ENCODE measurements around the gene EFCAB8.

Gene EFCAB8

GRCh38 chr20:32830437-32830836 lies 28.3 kb upstream of the EFCAB8 start:
- Histone ChIP-seq H3K4me3 (ENCODE audit: low read length) (no peak overlapping the region), H3K27me3 (ENCODE audit: control insufficient read depth, insufficient read depth, low read length) (no peaks in the 10 kb centered on the region), H3K9me3 (ENCODE audit: control insufficient read depth, low read length) (no peaks in the 10 kb centered on the region), H3K4me1 (ENCODE audit: control insufficient read depth, insufficient read depth, low read length) (peaks cover 11% of the 10 kb centered on the region), H3K36me3 (ENCODE audit: control insufficient read depth, insufficient read depth, low read length) (no peaks in the 10 kb centered on the region), H3K9ac (ENCODE audit: low read length) (no peak overlapping the region)

- no peaks in the 10 kb centered on the region for H3K27me3 ChIP-seq (ENCODE audit: control insufficient read depth, insufficient read depth, low read length)
- peaks cover 4% of the 10 kb centered on the region for H3K36me3 ChIP-seq (ENCODE audit: control insufficient read depth, insufficient read depth, low read length)
- no peak overlapping the region for H3K4me3 ChIP-seq (ENCODE audit: low read length)
- H3K9me3 ChIP-seq (ENCODE audit: control insufficient read depth, low read length), result no peaks in the 10 kb centered on the region
- peaks cover 11% of the 10 kb centered on the region for H3K4me1 ChIP-seq (ENCODE audit: control insufficient read depth, insufficient read depth, low read length)
- no peak overlapping the region for H3K9ac ChIP-seq (ENCODE audit: low read length)
Measured at GRCh38 chr20:32831982-32832381, 26.7 kb upstream of the EFCAB8 start.

- no peaks in the 10 kb centered on the region for H3K27me3 ChIP-seq (ENCODE audit: control insufficient read depth, insufficient read depth, low read length)
- peaks cover 11% of the 10 kb centered on the region for H3K4me1 ChIP-seq (ENCODE audit: control insufficient read depth, insufficient read depth, low read length)
- no peak overlapping the region for H3K4me3 ChIP-seq (ENCODE audit: low read length)
- no peaks in the 10 kb centered on the region for H3K9me3 ChIP-seq (ENCODE audit: control insufficient read depth, low read length)
- no peak overlapping the region for H3K9ac ChIP-seq (ENCODE audit: low read length)
- H3K36me3 ChIP-seq (ENCODE audit: control insufficient read depth, insufficient read depth, low read length), result peaks cover 7% of the 10 kb centered on the region
Measured at GRCh38 chr20:32832664-32833063, 26.1 kb upstream of the EFCAB8 start.

GRCh38 chr20:32834972-32835371 lies 23.8 kb upstream of the EFCAB8 start:
- Histone ChIP-seq H3K4me1 (ENCODE audit: control insufficient read depth, insufficient read depth, low read length) (peaks cover 6% of the 10 kb centered on the region), H3K9ac (ENCODE audit: low read length) (no peak overlapping the region), H3K9me3 (ENCODE audit: control insufficient read depth, low read length) (no peaks in the 10 kb centered on the region), H3K4me3 (ENCODE audit: low read length) (no peak overlapping the region), H3K27me3 (ENCODE audit: control insufficient read depth, insufficient read depth, low read length) (no peaks in the 10 kb centered on the region), H3K36me3 (ENCODE audit: control insufficient read depth, insufficient read depth, low read length) (peaks cover 11% of the 10 kb centered on the region)

- Histone ChIP-seq H3K9ac (ENCODE audit: low read length) (no peak overlapping the region), H3K9me3 (ENCODE audit: control insufficient read depth, low read length) (no peaks in the 10 kb centered on the region), H3K36me3 (ENCODE audit: control insufficient read depth, insufficient read depth, low read length) (peaks cover 11% of the 10 kb centered on the region), H3K27me3 (ENCODE audit: control insufficient read depth, insufficient read depth, low read length) (no peaks in the 10 kb centered on the region), H3K4me3 (ENCODE audit: low read length) (no peak overlapping the region), H3K4me1 (ENCODE audit: control insufficient read depth, insufficient read depth, low read length) (peaks cover 6% of the 10 kb centered on the region)
Measured at GRCh38 chr20:32837157-32837556, 21.6 kb upstream of the EFCAB8 start.

- H3K4me3 ChIP-seq (ENCODE audit: low read length), result no peak overlapping the region
- no peaks in the 10 kb centered on the region for H3K4me1 ChIP-seq (ENCODE audit: control insufficient read depth, insufficient read depth, low read length)
- no peak overlapping the region for H3K9ac ChIP-seq (ENCODE audit: low read length)
- H3K27me3 ChIP-seq (ENCODE audit: control insufficient read depth, insufficient read depth, low read length), result no peaks in the 10 kb centered on the region
- no peaks in the 10 kb centered on the region for H3K9me3 ChIP-seq (ENCODE audit: control insufficient read depth, low read length)
- peaks cover 15% of the 10 kb centered on the region for H3K36me3 ChIP-seq (ENCODE audit: control insufficient read depth, insufficient read depth, low read length)
Measured at GRCh38 chr20:32839227-32839981, 19.3 kb upstream of the EFCAB8 start.

GRCh38 chr20:32839982-32840285 lies 18.8 kb upstream of the EFCAB8 start:
- no peaks in the 10 kb centered on the region for H3K27me3 ChIP-seq (ENCODE audit: control insufficient read depth, insufficient read depth, low read length)
- H3K4me3 ChIP-seq (ENCODE audit: low read length), result no peak overlapping the region
- no peaks in the 10 kb centered on the region for H3K4me1 ChIP-seq (ENCODE audit: control insufficient read depth, insufficient read depth, low read length)
- no peak overlapping the region for H3K9ac ChIP-seq (ENCODE audit: low read length)
- H3K36me3 ChIP-seq (ENCODE audit: control insufficient read depth, insufficient read depth, low read length), result peaks cover 15% of the 10 kb centered on the region
- no peaks in the 10 kb centered on the region for H3K9me3 ChIP-seq (ENCODE audit: control insufficient read depth, low read length)

GRCh38 chr20:32841174-32841573 lies 17.5 kb upstream of the EFCAB8 start:
- H3K36me3 ChIP-seq (ENCODE audit: control insufficient read depth, insufficient read depth, low read length), result peaks cover 15% of the 10 kb centered on the region

GRCh38 chr20:32841632-32842031 lies 17.1 kb upstream of the EFCAB8 start:
- no peaks in the 10 kb centered on the region for H3K9me3 ChIP-seq (ENCODE audit: control insufficient read depth, low read length)
- H3K4me1 ChIP-seq (ENCODE audit: control insufficient read depth, insufficient read depth, low read length), result no peaks in the 10 kb centered on the region
- no peaks in the 10 kb centered on the region for H3K27me3 ChIP-seq (ENCODE audit: control insufficient read depth, insufficient read depth, low read length)
- no peak overlapping the region for H3K9ac ChIP-seq (ENCODE audit: low read length)
- H3K4me3 ChIP-seq (ENCODE audit: low read length), result no peak overlapping the region
- peaks cover 16% of the 10 kb centered on the region for H3K36me3 ChIP-seq (ENCODE audit: control insufficient read depth, insufficient read depth, low read length)

More at GRCh38 chr20:32841174-32841573, 17.5 kb upstream of the EFCAB8 start:
- Histone ChIP-seq H3K4me3 (ENCODE audit: low read length) (no peak overlapping the region), H3K27me3 (ENCODE audit: control insufficient read depth, insufficient read depth, low read length) (no peaks in the 10 kb centered on the region), H3K9ac (ENCODE audit: low read length) (no peak overlapping the region), H3K9me3 (ENCODE audit: control insufficient read depth, low read length) (no peaks in the 10 kb centered on the region), H3K4me1 (ENCODE audit: control insufficient read depth, insufficient read depth, low read length) (no peaks in the 10 kb centered on the region)

GRCh38 chr20:32842688-32843524 lies 15.8 kb upstream of the EFCAB8 start:
- Histone ChIP-seq H3K9me3 (ENCODE audit: control insufficient read depth, low read length) (no peaks in the 10 kb centered on the region), H3K4me1 (ENCODE audit: control insufficient read depth, insufficient read depth, low read length) (no peaks in the 10 kb centered on the region), H3K36me3 (ENCODE audit: control insufficient read depth, insufficient read depth, low read length) (peaks cover 15% of the 10 kb centered on the region), H3K27me3 (ENCODE audit: control insufficient read depth, insufficient read depth, low read length) (no peaks in the 10 kb centered on the region), H3K9ac (ENCODE audit: low read length) (no peak overlapping the region), H3K4me3 (ENCODE audit: low read length) (no peak overlapping the region)

GRCh38 chr20:32845786-32846185 lies 12.9 kb upstream of the EFCAB8 start:
- H3K36me3 ChIP-seq (ENCODE audit: control insufficient read depth, insufficient read depth, low read length), result peaks cover 20% of the 10 kb centered on the region
- no peak overlapping the region for H3K4me3 ChIP-seq (ENCODE audit: low read length)
- H3K27me3 ChIP-seq (ENCODE audit: control insufficient read depth, insufficient read depth, low read length), result no peaks in the 10 kb centered on the region
- no peak overlapping the region for H3K9ac ChIP-seq (ENCODE audit: low read length)
- no peaks in the 10 kb centered on the region for H3K4me1 ChIP-seq (ENCODE audit: control insufficient read depth, insufficient read depth, low read length)
- H3K9me3 ChIP-seq (ENCODE audit: control insufficient read depth, low read length), result no peaks in the 10 kb centered on the region

- Histone ChIP-seq H3K9ac (ENCODE audit: low read length) (no peak overlapping the region), H3K36me3 (ENCODE audit: control insufficient read depth, insufficient read depth, low read length) (peaks cover 20% of the 10 kb centered on the region), H3K4me3 (ENCODE audit: low read length) (no peak overlapping the region), H3K27me3 (ENCODE audit: control insufficient read depth, insufficient read depth, low read length) (no peaks in the 10 kb centered on the region), H3K9me3 (ENCODE audit: control insufficient read depth, low read length) (no peaks in the 10 kb centered on the region), H3K4me1 (ENCODE audit: control insufficient read depth, insufficient read depth, low read length) (no peaks in the 10 kb centered on the region)
Measured at GRCh38 chr20:32846852-32847251, 11.9 kb upstream of the EFCAB8 start.
